Posterior cingulate gyrus (tissue), 11 donors: ENCODE results near the gene ZNF555.
A peak's percentile ranks its signal among the peaks of the same experiment; 100 is the strongest.
"Not testable (repeated sequence)": the region's sequence is repeated elsewhere in the genome, so short reads cannot be mapped to it uniquely, and the experiment has no call there.

Experiments used
- DNase-seq, 10 donors: peaks; one replicate each; pipeline versions ENCODE4 v3.0.0 to v3.0.0-alpha.2; 2020 to 2021; ENCODE audit warnings: mixed read lengths in 3 of 10
- intact Hi-C: fragments of 100-400 bp; cut with DNase I; formaldehyde crosslinking; loops from one replicate; pipeline ENCODE4 v1.15.1; 2023

Gene ZNF555

DNA sequence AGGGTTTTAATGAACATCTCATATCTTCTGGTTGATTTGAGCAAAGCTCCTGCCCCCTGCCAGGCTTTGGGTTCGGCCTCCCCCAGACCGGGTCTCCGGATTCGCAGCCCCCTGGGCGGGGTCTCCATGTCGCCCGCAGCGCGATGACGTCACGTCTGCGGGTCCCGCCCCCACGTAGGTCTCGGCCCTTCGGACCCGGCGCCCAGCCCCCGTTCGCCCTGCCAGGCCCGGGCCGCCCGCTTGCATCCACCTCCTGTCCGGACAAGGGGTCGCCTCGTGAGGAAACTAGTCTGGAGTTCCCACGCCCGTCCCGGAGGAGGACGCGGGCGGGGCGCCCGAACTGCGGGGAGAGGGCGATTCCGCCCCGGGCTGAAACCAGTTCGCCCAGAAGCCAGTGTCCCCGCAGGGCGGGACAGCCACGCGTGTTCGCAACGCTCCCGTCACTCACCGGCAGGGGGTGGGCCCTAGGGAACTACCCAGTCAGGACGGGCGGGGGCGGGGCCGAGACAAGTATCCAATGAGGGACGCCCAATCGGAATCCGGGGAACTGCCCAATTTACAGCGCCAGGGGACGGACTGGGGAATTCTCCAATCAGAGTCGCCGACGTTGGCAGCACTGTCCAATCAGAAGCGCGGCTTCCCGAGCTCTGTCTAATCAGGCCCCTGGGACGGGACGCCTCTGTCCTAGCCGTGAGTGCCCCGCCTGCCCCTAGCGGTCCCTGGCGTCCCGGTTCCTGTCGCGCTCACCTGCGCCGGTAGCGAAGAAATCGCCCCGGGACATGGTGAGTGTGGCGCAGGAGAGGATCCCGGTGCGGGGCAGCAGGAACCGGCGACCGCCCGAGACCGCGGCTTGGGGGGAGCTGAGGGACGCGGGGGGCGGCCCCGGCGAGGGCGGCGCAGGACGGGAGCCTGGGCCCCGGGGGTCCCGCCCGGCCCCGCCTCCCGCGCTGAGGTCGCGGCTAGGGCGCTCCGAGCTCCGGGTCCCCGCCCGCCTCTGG is at the start of gene ZNF555:
TSS of gene ZNF555 (plus strand) at position 682 of the 998 bp plus-strand sequence. CDS start at position 780, 98 bp downstream.
- peak; percentile 99 to 100 (median 100) for DNase-seq
- intact Hi-C loops: no loop called here

DNA sequence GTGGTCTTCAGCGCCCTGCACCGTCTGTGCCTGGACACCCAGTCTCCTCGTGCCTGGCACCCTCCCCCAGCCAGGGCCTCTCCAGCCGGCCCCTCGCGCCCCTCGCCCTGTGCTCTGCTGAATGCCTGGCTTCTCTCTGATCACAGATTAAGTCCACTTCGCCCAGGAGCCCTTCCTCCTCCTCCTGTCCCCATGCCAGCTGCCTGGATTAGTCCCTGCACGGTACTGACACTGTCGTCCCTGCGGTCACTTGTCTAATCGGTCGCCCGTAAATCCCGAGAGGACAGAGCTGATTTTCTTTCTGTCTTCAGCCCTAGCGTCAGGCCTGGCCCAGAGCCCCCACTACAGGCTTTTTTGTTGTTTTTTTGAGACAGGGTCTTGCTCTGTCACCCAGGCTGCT is 49.4 kb upstream of the ZNF555 start:
- DNase-seq: no peak
- intact Hi-C loops: no loop called here

DNA sequence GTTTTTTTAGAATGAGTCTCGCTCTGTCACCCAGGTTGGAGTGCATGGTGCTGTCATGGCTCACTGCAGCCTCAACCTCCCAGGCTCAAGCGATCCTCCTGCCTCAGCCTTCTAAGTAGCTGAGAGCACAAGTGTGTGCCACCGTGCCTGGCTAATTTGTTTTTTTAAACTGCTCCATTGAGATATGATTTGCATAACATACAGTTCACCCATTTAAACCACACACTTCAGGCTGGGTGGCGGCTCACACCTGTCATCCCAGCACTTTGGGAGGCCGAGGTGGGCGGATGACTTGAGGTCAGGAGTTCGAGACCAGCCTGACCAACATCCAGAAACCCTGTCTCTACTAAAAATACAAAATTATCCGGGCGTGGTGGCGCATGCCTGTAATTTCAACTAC is 48.6 kb upstream of the ZNF555 start:
- DNase-seq, intact Hi-C loops: not testable (repeated sequence)

DNA sequence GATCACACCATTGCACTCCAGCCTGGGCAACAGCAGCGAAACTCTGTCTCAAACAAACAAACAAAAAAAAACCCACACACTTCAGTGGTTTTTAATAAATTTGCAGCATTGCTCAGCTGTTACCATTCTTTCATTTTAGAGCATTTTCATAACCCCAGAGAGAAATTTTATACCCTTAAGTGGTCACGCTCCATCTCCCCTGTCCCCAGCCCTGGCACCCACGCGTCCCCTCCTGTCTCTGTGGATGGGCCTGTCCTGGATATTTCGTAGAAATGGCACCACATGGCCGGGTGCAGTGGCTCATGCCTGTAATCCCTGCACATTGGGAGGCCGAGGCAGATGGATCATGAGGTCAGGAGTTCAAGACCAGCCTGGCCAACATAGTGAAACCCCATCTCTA is 48.1 kb upstream of the ZNF555 start:
- intact Hi-C loops: no loop called here

DNA sequence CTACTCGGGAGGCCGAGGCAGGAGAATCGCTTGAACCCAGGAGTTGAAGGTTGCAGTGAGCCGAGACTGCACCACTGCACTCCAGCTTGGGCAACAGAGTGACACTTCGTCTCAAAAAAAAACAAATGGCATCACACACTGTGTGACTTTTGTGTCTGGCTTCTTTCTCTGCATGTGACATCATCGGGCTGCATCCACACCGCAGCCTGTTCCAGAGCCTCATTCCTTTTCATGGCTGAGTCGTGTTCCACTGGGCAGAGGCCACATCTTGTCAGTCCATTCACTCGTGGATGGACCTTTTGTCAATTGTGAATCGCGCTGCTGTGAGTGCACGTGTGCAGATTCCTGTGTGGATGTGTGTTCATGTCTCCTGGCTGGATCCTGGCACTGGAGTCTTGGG is 47.7 kb upstream of the ZNF555 start:
- intact Hi-C loops: no loop called here
- no peak for DNase-seq

More for the DNA sequence above, 48.1 kb upstream of the ZNF555 start:
- DNase-seq: no peak

DNA sequence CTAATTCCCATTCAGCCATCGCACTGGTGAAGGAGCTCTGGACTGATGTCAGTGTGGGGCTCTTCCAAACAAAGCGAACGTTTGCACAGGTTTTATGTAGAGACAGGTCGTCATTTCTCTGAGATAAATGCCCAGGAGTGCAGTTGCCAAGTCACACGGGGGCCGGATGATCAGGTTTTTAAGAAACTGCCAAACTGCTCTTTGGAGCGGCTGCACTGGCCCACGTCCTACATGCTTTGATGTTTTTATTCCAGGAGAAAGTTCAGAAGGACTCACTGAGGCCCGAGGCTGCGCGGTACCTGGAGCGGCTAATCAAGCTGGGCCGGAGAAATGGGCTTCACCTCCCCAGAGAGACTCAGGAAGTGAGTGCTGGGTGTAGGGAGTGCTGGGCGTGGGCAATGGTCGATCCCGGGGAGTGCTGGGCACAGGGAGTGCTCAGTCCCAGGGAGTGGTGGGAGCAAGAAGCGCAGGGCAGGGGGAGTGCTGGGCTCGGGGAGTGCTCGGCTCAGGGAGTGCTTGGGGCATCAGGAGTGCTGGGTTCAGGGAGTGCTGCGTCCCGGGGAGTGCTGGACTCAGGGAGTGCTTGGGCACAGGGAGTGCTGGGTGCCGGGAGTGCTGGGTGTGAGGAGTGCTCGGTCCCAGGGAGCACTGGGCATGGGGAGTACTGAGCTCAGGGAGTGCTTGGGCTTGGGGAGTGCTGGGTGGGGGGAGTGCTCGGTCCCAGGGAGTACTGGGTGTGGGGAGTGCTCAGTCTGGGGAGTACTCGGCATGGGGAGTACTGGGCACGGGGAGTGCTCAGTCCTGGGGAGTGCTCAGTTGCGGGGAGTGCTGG is 45.2 kb upstream of the ZNF555 start:
- intact Hi-C loops: no loop called here
- DNase-seq: no peak

DNA sequence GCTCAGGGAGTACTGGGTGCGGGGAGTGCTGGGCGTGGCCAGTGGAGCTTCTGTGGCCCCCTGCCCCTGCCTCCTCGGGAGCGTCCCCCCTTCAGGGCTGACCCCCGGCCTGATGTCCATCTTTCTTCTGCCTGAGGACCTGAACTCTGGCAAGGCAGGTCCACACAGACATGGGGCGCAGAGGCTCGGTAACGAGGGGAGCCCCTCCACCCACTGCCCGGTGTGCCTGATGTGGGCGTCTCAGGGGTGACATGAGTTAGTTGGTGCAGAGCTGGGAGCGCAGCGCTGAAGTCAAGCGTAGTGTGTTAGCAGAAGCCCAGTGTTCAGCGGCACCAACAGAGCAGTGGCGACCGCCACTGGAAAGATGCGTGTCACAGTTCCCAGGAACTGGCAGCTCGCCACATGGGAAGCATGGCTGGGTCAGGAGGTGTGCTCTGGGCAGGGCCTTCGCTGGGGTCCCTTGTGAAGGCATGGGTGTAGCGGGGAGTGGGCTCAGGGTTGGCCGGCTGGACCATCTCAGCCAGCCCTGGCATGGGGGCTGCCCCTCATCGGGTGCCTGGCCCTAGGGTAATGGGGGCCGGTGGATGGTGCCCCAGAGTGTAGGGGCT is 44.5 kb upstream of the ZNF555 start:
- intact Hi-C loops: no loop called here
- DNase-seq: no peak

DNA sequence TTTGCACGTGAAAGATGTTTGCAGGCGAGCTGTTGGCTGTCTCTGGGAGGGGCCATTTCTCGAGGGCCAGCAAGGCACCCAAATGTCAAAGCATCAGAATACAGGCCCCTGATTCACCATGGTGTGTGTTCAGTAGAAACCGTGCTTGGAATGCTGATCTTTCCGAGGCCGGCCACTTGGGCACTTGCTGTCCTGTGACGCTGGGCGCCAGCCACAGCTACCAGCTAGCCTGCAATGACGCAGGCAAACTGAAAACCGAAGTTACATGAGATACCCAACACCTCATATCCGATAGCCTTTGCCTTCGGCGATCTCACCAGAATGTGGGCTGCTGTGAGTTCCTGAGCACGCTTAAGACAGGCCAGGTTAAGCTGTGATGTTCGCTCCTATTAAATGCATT is 44.0 kb upstream of the ZNF555 start:
- no peak for DNase-seq
- intact Hi-C loops: no loop called here

DNA sequence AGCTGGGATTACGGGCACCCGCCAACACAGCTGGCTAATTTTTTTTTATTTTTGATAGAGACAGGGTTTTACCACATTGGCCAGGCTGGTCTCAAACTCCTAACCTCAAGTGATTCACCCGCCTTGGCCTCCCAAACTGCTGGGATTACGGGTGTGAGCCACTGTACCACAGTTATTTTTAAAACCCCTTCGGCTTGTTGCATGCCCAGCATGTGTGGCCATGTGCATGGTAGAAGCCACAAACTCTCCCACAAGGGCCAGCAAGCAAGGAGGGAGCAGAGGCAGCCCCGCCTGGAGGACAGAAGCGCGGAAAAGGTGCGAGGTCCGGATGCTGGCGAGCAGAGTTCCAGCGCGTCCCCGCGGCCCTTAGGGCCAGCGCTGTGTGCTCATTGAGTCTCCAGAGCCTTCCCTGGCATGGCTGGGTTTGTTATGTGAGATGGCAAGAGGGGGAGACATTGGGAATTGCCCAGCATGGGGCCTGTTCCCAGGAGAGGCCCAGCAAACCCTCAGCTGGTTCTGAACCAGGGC is 43.1 kb upstream of the ZNF555 start:
- intact Hi-C loops: no loop called here

DNA sequence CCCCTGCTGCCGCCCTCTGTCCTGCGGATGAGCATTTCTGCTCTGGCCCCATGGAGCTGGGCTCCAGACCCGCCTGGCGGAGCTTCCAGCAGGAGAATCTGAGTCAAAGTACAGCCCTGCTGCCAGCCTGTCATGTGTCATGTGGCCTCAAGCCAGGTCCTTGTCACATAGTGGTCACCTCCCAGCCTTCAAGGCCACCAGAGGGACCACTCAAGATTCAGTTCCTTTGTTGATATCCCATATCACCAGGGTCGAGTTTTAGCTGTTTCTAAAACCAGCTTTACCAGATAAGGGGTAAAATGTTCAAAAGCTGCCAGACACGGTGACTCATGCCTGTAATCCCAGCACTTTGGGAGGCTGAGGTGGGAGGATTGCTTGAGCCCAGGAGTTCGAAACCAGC is 42.5 kb upstream of the ZNF555 start:
- intact Hi-C loops: no loop called here

More for the DNA sequence above, 43.1 kb upstream of the ZNF555 start:
- DNase-seq: no peak

DNA sequence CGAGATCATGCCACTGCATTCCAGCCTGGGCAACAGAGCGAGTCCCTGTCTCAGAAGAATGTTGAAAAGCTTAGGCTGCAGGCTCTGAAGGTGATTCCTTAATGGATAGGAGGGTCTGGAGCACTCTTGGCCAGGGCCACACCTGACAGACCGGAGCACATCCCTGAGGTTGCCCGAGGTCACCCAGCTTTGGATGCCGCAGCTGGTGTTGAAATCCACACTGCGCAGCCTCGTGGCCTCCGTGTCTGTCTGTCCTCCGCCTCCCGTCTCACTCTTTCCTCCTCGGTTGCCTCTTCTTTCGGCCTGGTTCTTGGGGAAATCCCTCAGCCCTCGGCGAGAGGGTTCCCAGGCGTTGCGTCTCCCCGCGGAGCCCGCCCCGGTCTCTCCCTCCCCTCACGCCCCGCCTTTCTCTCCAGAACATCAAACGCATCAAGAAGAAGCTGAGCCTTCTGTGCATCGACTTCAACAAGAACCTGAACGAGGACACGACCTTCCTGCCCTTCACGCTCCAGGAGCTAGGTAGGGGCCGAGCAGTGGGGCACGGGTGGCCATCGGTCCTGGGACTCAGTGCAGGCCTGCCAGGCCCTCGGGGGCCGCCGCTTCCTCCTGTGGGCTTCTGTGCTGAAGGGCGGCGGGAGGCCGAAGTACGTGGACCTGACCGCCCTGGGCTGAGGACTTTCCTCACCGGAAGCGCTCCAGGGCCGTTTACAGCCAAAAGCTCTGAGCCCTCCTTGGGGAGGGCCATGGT is 41.8 kb upstream of the ZNF555 start:
- DNase-seq: peak in 1 of 10 donors; percentile 64
- intact Hi-C loops: no loop called here

More for the DNA sequence above, 42.5 kb upstream of the ZNF555 start:
- peak in 1 of 10 donors; percentile 42 for DNase-seq

DNA sequence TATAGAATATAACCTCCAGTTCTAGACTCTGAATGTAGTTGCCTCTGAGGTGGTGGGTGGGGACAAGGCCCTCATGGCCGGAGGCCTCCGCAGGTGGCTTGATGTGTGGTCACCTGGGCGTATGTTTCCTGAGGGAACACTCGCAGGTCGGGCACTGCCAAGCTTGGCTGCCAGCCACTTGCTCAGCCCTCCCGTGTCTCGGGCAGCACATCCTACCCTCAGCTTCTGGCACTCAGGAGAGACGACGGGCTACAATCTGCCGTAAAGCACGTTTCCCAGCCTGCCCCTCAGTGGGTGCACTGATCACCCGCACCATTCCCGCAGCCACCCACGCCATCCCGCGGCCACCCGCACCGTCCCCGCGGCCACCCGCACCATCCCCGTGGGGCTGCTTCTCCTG is 40.8 kb upstream of the ZNF555 start:
- intact Hi-C loops: no loop called here
- DNase-seq: peak in 1 of 10 donors; percentile 65

DNA sequence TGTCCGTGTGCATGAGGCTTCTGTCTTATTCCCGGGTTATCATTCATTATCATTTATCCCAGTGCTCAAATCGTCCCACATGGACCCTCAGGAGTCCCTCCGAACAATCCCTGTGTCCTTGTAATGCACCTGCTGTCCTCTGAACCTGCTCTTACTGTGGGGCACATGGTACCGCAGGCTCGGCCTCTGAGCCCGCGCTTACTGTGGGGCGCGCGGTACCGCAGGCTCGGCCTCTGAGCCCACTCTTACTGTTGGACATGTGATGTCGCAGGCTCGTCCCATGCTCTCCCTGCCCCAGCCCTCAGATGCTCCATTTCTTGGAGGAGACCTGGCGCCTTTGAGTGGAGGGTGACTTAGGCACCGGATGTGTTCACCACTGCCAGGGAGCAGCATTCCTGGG is 38.4 kb upstream of the ZNF555 start:
- intact Hi-C loops: no loop called here
- DNase-seq: no peak

DNA sequence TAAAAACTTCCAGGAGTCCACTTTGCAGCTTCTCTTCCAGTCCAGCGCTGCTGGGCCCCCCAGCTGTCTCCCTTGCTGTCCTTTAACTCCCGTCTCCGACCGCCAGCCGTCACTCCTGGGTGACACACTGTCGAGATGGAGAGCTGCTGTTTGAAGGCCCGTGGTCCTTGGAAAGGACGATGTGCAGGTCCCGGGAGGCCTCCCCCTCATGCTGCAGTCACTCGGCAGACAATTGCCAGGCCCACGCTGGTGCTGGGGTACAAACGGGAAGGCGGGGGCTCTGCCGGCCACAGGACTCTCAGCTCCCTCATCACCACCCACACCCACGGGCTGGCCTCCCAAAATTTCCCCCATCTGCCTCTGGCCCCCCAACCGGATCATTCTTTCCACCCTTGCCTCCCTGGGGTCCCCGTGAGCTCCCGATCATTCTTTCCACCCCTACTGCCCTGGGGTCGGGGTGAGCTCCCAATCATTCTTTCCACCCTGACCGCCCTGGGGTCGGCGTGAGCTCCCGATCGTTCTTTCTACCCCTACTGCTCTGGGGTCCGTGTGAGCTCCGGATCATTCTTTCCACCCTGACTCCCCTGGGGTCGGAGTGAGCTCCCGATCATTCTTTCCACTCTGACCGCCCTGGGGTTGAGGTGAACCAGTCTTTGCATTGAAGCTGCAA is 37.7 kb upstream of the ZNF555 start:
- intact Hi-C loops: no loop called here
- peak in 2 of 10 donors; percentile 30 to 53 for DNase-seq

DNA sequence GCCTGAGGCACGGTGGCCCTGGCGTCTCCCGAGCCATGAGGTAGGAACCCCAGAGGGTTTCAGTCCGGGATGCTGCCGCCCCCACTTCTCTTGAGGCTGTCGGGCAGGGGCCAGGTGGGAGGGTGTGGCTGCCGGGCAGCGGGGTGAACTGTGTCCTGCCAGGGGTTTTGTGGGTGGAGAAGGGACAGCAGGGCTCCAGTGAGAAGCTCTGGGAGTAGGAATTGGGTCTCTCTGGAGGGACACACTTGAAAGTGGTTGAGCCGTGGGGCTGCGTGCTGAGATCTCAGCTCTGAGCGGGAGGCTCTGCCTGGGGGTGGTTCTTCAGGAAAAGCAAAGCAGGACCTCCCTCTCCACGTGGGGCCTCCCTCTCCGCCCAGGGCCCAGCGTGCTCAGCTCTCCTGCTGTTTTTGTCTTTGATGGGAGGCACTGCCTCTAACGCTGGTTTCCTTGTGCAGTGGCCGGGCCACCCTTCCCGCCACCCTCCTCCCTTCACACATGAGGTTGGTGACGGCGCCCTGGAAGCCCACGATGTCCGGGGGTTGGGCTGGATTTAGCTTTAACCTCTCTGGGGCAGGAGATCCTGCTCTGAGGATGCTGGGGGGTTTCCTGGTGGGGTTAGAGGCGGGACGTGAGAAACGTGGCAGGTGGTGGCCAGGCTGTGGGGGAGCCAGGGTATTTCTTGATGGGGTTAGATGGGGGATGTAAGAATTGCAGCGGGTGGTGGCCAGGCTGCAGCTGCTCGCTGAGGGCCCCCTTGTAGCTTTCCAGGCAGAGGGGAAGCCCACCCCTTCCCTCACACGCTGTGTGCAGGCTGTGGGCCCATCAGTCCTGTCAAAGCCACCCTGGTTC is 36.9 kb upstream of the ZNF555 start:
- DNase-seq: peak in 2 of 10 donors; percentile 63 to 83
- intact Hi-C loops: no loop called here

DNA sequence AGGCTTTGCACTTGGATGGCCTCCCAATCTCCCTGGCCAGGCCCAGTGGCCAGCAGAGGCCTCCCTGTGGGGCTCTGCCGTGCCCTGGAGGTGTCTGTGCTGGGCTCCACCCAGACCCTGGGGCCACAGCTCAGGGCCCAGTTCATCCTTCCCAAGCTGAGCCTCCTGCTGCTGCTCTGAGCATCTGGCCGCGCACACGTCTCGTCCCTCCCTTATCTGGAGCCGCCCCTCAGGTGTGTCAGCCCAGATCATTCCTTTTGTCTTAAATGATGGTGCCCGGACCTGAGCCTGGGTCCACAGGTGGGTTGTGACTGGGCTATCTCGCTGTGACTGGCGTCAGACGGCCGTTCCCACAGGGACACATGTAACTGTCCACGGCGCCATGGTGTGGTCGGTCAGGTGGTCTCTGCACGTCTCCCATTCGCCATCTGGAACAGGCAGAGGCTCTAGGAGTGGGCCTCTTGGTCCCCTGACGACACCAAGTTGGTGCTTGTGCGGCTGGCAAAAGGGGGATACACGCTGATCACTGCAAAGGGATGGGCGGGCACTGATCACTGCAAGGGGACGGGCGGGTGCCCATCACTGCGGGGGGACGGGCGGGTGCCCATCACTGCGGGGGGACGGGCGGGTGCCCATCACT is 35.9 kb upstream of the ZNF555 start:
- intact Hi-C loops: no loop called here
- DNase-seq: no peak

DNA sequence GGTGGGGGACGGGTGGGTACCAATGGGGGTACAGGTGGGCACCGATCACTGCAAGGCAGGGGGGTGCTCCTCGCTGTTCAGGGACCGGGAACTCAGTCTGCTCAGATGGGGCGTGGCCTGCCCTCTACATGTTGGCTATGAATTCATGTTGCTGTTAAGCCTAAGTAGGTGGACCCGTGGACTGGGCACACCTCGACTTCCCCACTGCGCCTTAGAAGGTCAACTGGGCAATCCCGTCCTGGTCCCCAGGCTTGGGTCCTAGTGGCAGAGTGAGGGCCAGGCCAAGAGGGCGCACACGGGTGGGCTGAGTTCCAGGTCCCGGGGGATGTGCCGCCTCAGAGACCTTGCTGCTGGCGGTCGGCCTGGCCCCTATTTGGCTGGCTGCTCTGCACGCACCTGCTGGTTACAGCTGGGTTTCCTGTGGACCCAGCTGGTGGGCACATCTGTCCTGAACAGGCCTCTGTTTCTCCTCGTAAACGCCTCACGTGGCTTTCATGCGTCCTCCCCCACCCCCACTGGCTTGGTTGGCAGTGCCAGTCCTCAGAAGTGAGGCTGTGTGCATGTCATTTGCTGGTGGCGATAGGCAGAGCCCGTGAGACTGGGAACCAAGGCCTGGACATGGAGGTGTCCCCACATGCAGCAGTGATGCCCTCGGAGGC is 35.2 kb upstream of the ZNF555 start:
- intact Hi-C loops: no loop called here
- DNase-seq: peak in 2 of 10 donors; percentile 62 to 71
